ENCODE data around the gene IFNA14.
"Not testable (repeated sequence)": the region's sequence is repeated elsewhere in the genome, so short reads cannot be mapped to it uniquely, and the experiment has no call there.

GRCh38 chr9:21217211-21217610, 22.6 kb downstream of the IFNA14 start, which contains the start of gene IFNA16:
- TF ChIP-seq, protein P1, sequence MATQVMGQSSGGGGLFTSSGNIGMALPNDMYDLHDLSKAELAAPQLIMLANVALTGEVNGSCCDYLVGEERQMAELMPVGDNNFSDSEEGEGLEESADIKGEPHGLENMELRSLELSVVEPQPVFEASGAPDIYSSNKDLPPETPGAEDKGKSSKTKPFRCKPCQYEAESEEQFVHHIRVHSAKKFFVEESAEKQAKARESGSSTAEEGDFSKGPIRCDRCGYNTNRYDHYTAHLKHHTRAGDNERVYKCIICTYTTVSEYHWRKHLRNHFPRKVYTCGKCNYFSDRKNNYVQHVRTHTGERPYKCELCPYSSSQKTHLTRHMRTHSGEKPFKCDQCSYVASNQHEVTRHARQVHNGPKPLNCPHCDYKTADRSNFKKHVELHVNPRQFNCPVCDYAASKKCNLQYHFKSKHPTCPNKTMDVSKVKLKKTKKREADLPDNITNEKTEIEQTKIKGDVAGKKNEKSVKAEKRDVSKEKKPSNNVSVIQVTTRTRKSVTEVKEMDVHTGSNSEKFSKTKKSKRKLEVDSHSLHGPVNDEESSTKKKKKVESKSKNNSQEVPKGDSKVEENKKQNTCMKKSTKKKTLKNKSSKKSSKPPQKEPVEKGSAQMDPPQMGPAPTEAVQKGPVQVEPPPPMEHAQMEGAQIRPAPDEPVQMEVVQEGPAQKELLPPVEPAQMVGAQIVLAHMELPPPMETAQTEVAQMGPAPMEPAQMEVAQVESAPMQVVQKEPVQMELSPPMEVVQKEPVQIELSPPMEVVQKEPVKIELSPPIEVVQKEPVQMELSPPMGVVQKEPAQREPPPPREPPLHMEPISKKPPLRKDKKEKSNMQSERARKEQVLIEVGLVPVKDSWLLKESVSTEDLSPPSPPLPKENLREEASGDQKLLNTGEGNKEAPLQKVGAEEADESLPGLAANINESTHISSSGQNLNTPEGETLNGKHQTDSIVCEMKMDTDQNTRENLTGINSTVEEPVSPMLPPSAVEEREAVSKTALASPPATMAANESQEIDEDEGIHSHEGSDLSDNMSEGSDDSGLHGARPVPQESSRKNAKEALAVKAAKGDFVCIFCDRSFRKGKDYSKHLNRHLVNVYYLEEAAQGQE (IDR thresholded peaks at IDR 0.05; ENCODE audit: low read depth), result not testable (repeated sequence)
- not testable (repeated sequence) for TF ChIP-seq EGR1 (IDR thresholded peaks at IDR 0.05); TAF1 (IDR thresholded peaks at IDR 0.05; ENCODE audit: low read depth); YY1 (IDR thresholded peaks at IDR 0.05; ENCODE audit: low read depth); RAD21 (IDR thresholded peaks at IDR 0.05; ENCODE audit: low read depth); USF1 (IDR thresholded peaks at IDR 0.05); MAX (IDR thresholded peaks at IDR 0.05)

All from Ishikawa (cell line).